DMS79 treated with DMSO at 0.1 percent for 48 hours (cell line): ENCODE data around the gene METTL6.
"Not testable (repeated sequence)": the region's sequence is repeated elsewhere in the genome, so short reads cannot be mapped to it uniquely, and the experiment has no call there.

Experiments
- DNase-seq: peaks from one replicate; lab custom pipeline; 2025; lab: John Stamatoyannopoulos, UW

The METTL6 gene

DNA sequence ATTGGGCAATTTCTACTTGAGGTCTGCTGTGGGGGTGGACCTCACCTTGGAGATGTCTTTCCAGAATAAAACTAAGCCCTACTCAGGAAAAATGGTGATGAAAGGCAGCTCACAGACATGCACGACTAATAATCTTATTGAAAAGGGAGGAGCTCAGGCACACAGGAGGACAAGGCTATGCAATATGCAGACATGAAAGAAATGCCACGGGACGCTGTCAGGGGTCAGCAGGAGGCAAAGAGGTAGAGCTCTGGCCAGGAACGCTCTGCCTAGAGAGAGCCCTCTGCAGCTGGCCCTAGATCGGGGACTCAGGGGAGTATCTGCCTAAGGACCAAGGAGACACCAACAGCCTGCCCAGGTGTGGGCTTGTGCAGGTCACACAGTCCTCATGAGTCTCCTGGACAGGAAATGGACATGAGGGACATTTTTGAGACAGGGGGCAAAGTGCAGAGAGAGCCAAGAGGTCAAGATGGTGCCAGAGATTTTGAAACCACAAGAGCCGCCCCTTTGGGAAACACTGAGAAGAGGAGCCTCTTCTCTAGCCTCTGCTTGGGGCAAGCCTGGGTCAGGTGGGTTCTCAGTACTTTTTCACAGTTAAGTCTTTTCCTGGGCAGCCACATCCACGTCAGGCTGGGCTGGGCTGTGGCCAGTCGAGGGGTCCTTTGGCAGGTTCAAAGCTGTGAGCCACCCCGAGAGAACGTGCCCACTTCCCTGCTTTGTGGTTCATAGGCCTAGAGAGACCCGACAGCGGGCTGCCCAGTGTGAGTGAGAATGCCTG, 23.3 kb upstream of the METTL6 start:
- DNase-seq, result no peak

- DNase-seq, result no peak
Measured at GRCh38 chr3:15449489-15450224, 22.3 kb upstream of the METTL6 start.

GRCh38 chr3:15443826-15444524, 16.6 kb upstream of the METTL6 start:
- no peak for DNase-seq

- DNase-seq, result no peak
Measured at GRCh38 chr3:15440891-15441290, 13.5 kb upstream of the METTL6 start.

GRCh38 chr3:15439476-15439875, 12.1 kb upstream of the METTL6 start:
- no peak for DNase-seq

- DNase-seq, result no peak
Measured at GRCh38 chr3:15438983-15439382, 11.6 kb upstream of the METTL6 start.

- no peak for DNase-seq
Measured at GRCh38 chr3:15436246-15436645, 8.9 kb upstream of the METTL6 start.

DNA sequence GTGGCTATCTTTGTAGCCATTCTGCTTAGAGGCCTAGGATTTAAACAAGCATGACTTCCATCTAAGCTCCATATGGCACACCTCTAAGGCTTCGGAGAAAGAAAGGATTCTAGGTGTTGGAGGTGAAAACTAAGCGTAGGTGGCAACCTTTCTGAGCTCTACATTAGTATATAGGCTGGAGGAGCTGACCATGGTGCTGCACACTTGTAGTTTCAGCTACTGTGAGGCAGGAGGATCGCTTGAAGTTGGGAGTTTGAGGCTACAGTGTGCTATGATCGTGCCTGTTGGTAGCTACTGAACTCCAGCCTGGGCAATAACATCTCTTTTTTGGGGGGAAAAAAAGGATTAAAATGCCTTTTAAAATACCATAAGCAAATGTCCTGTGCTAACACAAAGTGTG, 7.4 kb upstream of the METTL6 start:
- DNase-seq, result no peak

- no peak for DNase-seq
Measured at GRCh38 chr3:15433531-15433930, 6.2 kb upstream of the METTL6 start.

- no peak for DNase-seq
Measured at GRCh38 chr3:15431256-15431837, 4.0 kb upstream of the METTL6 start.

DNA sequence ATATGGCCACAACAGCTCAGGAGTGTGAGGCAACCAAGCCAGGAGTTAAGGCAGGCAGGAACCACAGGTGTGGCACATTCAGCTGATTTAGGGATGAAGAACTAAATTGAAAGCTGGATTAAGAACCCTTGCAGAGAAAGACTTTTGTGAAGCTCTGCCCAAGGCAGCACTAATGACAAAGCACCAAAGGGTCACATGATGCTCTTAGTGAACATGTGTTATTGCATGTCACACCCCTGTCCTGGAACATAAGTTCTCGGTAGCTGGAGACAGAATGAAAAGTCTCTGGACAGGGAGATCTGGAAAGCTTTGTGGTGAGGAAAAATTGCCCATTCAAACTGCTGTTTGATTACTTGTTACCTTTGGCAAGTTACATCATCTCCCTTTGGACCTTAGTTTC, 3.3 kb upstream of the METTL6 start:
- no peak for DNase-seq

GRCh38 chr3:15429080-15429479, 1.7 kb upstream of the METTL6 start:
- DNase-seq, result no peak

GRCh38 chr3:15428539-15428938, 1.2 kb upstream of the METTL6 start:
- no peak for DNase-seq

GRCh38 chr3:15427981-15428380, 637 bp upstream of the METTL6 start:
- DNase-seq, result no peak

GRCh38 chr3:15426579-15427118, 695 bp downstream of the METTL6 start:
- DNase-seq, result no peak

- DNase-seq, result no peak
Measured at GRCh38 chr3:15420871-15421270, 6.5 kb downstream of the METTL6 start.

DNA sequence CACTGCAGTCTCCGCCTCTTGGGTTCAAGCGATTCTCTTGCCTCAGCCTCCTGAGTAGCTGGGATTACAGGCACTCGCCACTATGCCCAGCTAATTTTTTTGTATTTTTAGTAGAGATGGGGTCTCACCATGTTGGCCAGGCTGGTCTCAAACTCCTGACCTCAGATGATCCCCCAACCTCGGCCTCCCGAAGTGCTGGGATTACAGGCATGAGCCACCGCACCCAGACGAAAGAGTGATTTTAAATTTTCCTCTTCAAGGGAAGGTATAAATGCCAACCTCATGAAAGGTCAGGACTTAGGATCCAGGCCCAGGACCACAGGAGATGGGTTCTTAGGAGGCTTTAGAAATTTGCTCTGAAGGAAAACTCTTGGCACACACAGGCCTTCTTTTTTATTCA, 16.4 kb downstream of the METTL6 start:
- DNase-seq, result not testable (repeated sequence)

DNA sequence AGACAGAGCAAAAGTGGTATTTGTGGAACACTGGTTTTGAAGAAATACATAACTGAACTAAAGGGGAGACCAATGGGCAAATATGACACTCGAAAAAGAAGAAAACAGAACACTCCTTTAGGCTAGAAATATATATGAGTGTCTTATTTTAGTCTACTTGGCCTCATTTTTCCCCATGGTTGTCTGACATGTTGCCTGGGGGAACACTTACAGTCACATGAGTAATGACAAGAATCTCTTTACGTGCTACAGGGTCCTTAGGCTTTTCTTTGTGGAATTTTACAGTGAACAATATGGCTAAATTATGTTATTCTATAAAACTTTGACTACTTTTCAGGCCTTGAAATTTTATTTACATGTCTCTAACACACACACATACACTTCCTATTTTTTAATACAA, 17.6 kb downstream of the METTL6 start:
- DNase-seq, result no peak

GRCh38 chr3:15409239-15409638, 18.1 kb downstream of the METTL6 start:
- DNase-seq, result no peak

DNA sequence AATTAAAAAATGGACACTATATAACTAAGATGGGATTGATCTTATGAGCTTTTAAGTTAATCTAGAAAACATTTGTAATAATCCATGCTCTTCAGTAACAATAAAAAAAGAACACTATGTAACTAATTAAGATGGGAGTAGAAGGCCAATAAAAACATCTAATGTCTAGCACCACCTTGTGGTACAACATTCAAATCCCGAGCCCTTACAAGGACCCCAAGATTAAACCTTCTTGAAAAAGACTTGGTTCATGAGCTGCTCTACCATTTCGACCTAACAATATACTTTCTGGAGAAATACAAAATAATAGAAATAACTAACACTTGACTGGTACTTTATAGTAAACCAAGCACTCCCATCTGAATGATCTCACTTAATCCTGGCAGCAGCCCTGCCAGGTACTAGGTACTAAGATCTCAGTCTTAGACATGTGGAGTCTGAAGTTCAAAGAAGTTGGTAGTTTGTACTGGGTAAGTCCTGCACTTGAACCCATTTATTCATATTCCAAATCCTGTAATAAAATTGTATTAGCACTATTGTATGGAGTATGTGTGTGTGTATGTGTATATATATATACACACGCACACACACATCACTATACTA, 21.8 kb downstream of the METTL6 start:
- peak; percentile 37 for DNase-seq

DNA sequence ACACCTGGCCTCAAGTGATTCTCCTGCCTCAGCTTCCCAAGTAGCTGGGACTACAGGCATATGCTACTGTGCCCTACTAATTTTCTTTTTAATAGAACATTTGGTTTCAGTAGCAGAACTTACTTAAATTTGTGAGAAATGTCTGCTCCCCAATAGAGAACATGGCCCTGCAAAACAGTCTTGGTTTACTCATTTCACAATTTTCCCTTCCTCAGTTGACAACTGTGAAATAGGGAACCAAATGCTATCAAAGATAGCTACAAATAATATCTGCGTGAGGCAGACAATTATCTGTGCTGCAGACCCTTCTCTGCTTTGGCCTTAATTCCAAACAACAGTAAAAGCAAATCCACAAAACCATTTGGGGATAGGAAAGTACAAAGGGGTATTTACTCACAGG, 22.6 kb downstream of the METTL6 start:
- DNase-seq, result no peak

GRCh38 chr3:15403965-15404364, 23.4 kb downstream of the METTL6 start:
- DNase-seq, result no peak
